Liver (tissue), 9 donors: Measurements from ENCODE around the gene ABHD12. TPM values are rescaled to one million over a fixed set of nuclear protein-coding genes. Genes with fewer than 3 reads are reported as not detected.

Source experiments
- DNase-seq: peaks from one replicate; pipeline ENCODE4 v3.0.0-alpha.2; 2017; ENCODE audit warnings: low spot score
- H3K27ac ChIP-seq, 2 donors: one replicate each; pipeline ENCODE4 v1.7.0; 2013; ENCODE audit warnings: inconsistent platforms in 2 of 2, low read length in 2 of 2, control low read depth in 1 of 2, low read depth in 1 of 2, mild to moderate bottlenecking in 1 of 2
- H3K27me3 ChIP-seq, 4 donors: one replicate each; pipeline versions ENCODE4 v1.6.1 to v1.7.0; 2013; ENCODE audit warnings: low read length in 3 of 4, inconsistent platforms in 1 of 4, mild to moderate bottlenecking in 1 of 4, moderate library complexity in 1 of 4; ENCODE audit not compliant: control insufficient read depth in 4 of 4, insufficient read depth in 4 of 4
- H3K36me3 ChIP-seq, 4 donors: one replicate each; pipeline versions ENCODE4 v1.6.1 to v1.7.0; 2013; ENCODE audit warnings: low read length in 3 of 4, mild to moderate bottlenecking in 3 of 4, low read depth in 1 of 4, moderate library complexity in 1 of 4; ENCODE audit not compliant: control insufficient read depth in 4 of 4, insufficient read depth in 3 of 4
- H3K4me1 ChIP-seq, 4 donors: one replicate each; pipeline versions ENCODE4 v1.6.1 to v1.7.0; 2013; ENCODE audit warnings: low read length in 3 of 4, mild to moderate bottlenecking in 3 of 4, moderate library complexity in 1 of 4; ENCODE audit not compliant: control insufficient read depth in 4 of 4, insufficient read depth in 4 of 4
- H3K4me3 ChIP-seq, 3 donors: one replicate each; pipeline versions ENCODE4 v1.6.1 to v1.7.0; 2013; ENCODE audit warnings: low read length in 3 of 3, control low read depth in 1 of 3, low read depth in 1 of 3, mild to moderate bottlenecking in 1 of 3
- H3K9ac ChIP-seq, 2 donors: one replicate each; pipeline ENCODE4 v1.7.0; 2013; ENCODE audit warnings: low read length in 2 of 2, mild to moderate bottlenecking in 2 of 2, moderate library complexity in 2 of 2, control low read depth in 1 of 2, low read depth in 1 of 2
- H3K9me3 ChIP-seq, 4 donors: one replicate each; pipeline versions ENCODE4 v1.6.1 to v1.7.0; 2013; ENCODE audit warnings: low read length in 3 of 4; ENCODE audit not compliant: control insufficient read depth in 4 of 4
- ATF3 ChIP-seq: IDR thresholded peaks from 2 replicates; pipeline ENCODE4 v1.6.1; 2016; ENCODE audit warnings: antibody characterized with exemption
- CTCF ChIP-seq: fragments of 150-350 bp; IDR thresholded peaks from 2 replicates; pipeline ENCODE4 v1.5.1; 2017; ENCODE audit warnings: improper control_type of control experiment, low read depth, low read length; ENCODE audit not compliant: missing input control
- EGR1 ChIP-seq, 2 donors: IDR thresholded peaks; 2 replicates each; pipeline ENCODE4 v1.6.1; 2016 to 2018; ENCODE audit warnings: antibody characterized with exemption in 2 of 2, low read depth in 2 of 2
- FOXA1 ChIP-seq: IDR thresholded peaks from 2 replicates; pipeline ENCODE4 v1.6.1; 2016; ENCODE audit warnings: antibody characterized with exemption
- FOXA2 ChIP-seq: IDR thresholded peaks from 2 replicates; pipeline ENCODE4 v1.6.1; 2016; ENCODE audit warnings: antibody characterized with exemption
- HNF4A ChIP-seq, 2 donors: conservative IDR thresholded peaks; 2 replicates each; pipeline ENCODE4 v1.6.1; 2016; ENCODE audit warnings: antibody characterized with exemption in 2 of 2, mild to moderate bottlenecking in 2 of 2
- JUND ChIP-seq, 2 donors: IDR thresholded peaks; 2 replicates each; pipeline ENCODE4 v1.6.1; 2016; ENCODE audit warnings: antibody characterized with exemption in 2 of 2
- MAX ChIP-seq: IDR thresholded peaks from 2 replicates; pipeline ENCODE4 v1.6.1; 2016; ENCODE audit warnings: antibody characterized with exemption
- NR2F2 ChIP-seq: IDR thresholded peaks from 2 replicates; pipeline ENCODE4 v1.6.1; 2016; ENCODE audit warnings: antibody characterized with exemption
- RAD21 ChIP-seq, 2 donors: IDR thresholded peaks; 2 replicates each; pipeline ENCODE4 v1.6.1; 2016; ENCODE audit warnings: antibody characterized with exemption in 2 of 2, mild to moderate bottlenecking in 2 of 2
- REST ChIP-seq: IDR thresholded peaks from 2 replicates; pipeline ENCODE4 v1.6.1; 2016; ENCODE audit warnings: antibody characterized with exemption, mild to moderate bottlenecking
- SP1 ChIP-seq: IDR thresholded peaks from 2 replicates; pipeline ENCODE4 v1.6.1; 2018; ENCODE audit warnings: antibody characterized with exemption, mild to moderate bottlenecking
- TAF1 ChIP-seq: conservative IDR thresholded peaks from 2 replicates; pipeline ENCODE4 v1.6.1; 2016; ENCODE audit warnings: antibody characterized with exemption, mild to moderate bottlenecking
- YY1 ChIP-seq: IDR thresholded peaks from 2 replicates; pipeline ENCODE4 v1.6.1; 2016; ENCODE audit warnings: antibody characterized with exemption, mild to moderate bottlenecking
- ZBTB33 ChIP-seq: IDR thresholded peaks from 2 replicates; pipeline ENCODE4 v1.6.1; 2016; ENCODE audit warnings: antibody characterized with exemption
- WGBS: extraction: QIAGEN DNeasy Blood & Tissue Kit; methylation state at CpG from one replicate; pipeline ENCODE4 v1.1.7; 2013; 5-methylcytosine and 5-hydroxymethylcytosine counted together
- polyA plus RNA-seq, 2 donors: library from polyadenylated mRNA; stranded (reverse) in 1 of 2; unstranded in 1 of 2; fragments of 200-250 nt in 1 of 2; fragments of >200 nt in 1 of 2; fragmentation: Nextera tagmentation in 1 of 2; extraction: Ambion mirVana in 1 of 2; gene quantifications; one replicate each; pipeline versions ENCODE4 v1.2.1 to v1.2.3, GENCODE V29; 2013 to 2015
- total RNA-seq, 2 donors: library from RNA; depleted of rRNA; stranded (reverse); fragments of >200 nt; gene quantifications; one replicate each; pipeline ENCODE4 v1.2.3, GENCODE V29; 2014
- donor health status: healthy.
- donor health status: healthy.
- donor health status: healthy.
- donor health status: healthy.
- donor health status: healthy.

ABHD12 gene
- total and polyA plus RNA-seq, 4 donors, result 11.1 to 15.4 (median 12.9) TPM

GRCh38 chr20:25253606-25254275 lies 136.9 kb downstream of the ABHD12 start:
- TF ChIP-seq RAD21 (IDR thresholded peaks at IDR 0.05) (no peak), MAX (no peak), ZBTB33 (no peak), FOXA2 (no peak), ATF3 (no peak), SP1 (no peak), CTCF (no peak), EGR1 (IDR thresholded peaks at IDR 0.05; ENCODE audit: low read depth in 2 of 2) (no peak), FOXA1 (no peak), REST (no peak), JUND (IDR thresholded peaks at IDR 0.05) (no peak), HNF4A (conservative IDR thresholded peaks at IDR 0.05) (no peak)
- Histone ChIP-seq H3K27ac (no peak overlapping the region), H3K27me3 (no peaks in the 10 kb centered on the region), H3K36me3 (no peaks in the 10 kb centered on the region), H3K9me3 (no peaks in the 10 kb centered on the region), H3K4me1 (peaks cover 2 to 23% (median 5%) of the 10 kb centered on the region in 4 donors), H3K4me3 (no peak overlapping the region), H3K9ac (no peak overlapping the region)
- WGBS, result 77% methylated on average over 11 of the region's 11 CpGs
- no peak for DNase-seq

GRCh38 chr20:25252686-25253421 lies 137.8 kb downstream of the ABHD12 start:
- Histone ChIP-seq H3K9ac (no peak overlapping the region), H3K27ac (no peak overlapping the region), H3K36me3 (no peaks in the 10 kb centered on the region), H3K27me3 (no peaks in the 10 kb centered on the region), H3K4me1 (peaks cover 2 to 31% (median 9%) of the 10 kb centered on the region in 4 donors), H3K4me3 (no peak overlapping the region), H3K9me3 (no peaks in the 10 kb centered on the region)
- TF ChIP-seq NR2F2 (no peak), SP1 (no peak), HNF4A (conservative IDR thresholded peaks at IDR 0.05) (no peak), RAD21 (IDR thresholded peaks at IDR 0.05) (no peak), EGR1 (IDR thresholded peaks at IDR 0.05; ENCODE audit: low read depth in 2 of 2) (no peak), YY1 (no peak), TAF1 (no peak), FOXA2 (no peak)
- WGBS, result 87% methylated on average over 6 of the region's 6 CpGs
- no peak for DNase-seq
